Measurements from ENCODE around the gene SDHD. TPM values are rescaled to one million over a fixed set of nuclear protein-coding genes. Genes with fewer than 3 reads are reported as not detected.
"Not testable (repeated sequence)": the region's sequence is repeated elsewhere in the genome, so short reads cannot be mapped to it uniquely, and the experiment has no call there.

The SDHD gene
- total RNA-seq, 1 donor from 2014 or later, result 81.7 TPM

GRCh38 chr11:112073941-112074811, 12.5 kb upstream of the SDHD start, which contains the start of the genes NKAPD1 and PIH1D2:
NKAPD1 (plus strand) TSS chr11:112074299; CDS start chr11:112075575, 1,276 bp downstream.
PIH1D2 (minus strand) TSS chr11:112074017; CDS start chr11:112073174, 843 bp downstream.
- H3K36me3 Mint-ChIP-seq (ENCODE audit: low read depth), result peaks cover 24% of the 10 kb centered on the region
- peak within 1 kb of the TSS; percentile 94 for H3K4me3 Mint-ChIP-seq (ENCODE audit: low read depth)
- peak; percentile 75 for DNase-seq (ENCODE audit: low spot score)
- peak within 1 kb of the TSS; percentile 92 for H3K27ac Mint-ChIP-seq
- intact Hi-C loops (cut with micrococcal nuclease), result loop anchor here (1.0 to 5.0 kb wide), 6 partner anchors 12 to 307 kb away; partner anchors contain the start of genes CFAP68, DLAT, FDXACB1 and PPP2R1B
- peaks cover 8% of the 10 kb centered on the region for H3K27me3 Mint-ChIP-seq (ENCODE audit: low read depth)
- peaks cover 23% of the 10 kb centered on the region for H3K4me1 Mint-ChIP-seq (ENCODE audit: low read depth)
- no peaks in the 10 kb centered on the region for H3K9me3 Mint-ChIP-seq

- no peak for DNase-seq (ENCODE audit: low spot score)
- Mint-ChIP-seq H3K4me1 (ENCODE audit: low read depth) (peaks cover 32% of the 10 kb centered on the region), H3K4me3 (ENCODE audit: low read depth) (no peak overlapping the region), H3K27me3 (ENCODE audit: low read depth) (no peaks in the 10 kb centered on the region), H3K9me3 (no peaks in the 10 kb centered on the region), H3K36me3 (ENCODE audit: low read depth) (peaks cover 80% of the 10 kb centered on the region), H3K27ac (peak overlapping the region; percentile 74)
- intact Hi-C loops (cut with micrococcal nuclease), result loop anchor here (2.0 to 10.0 kb wide), 3 partner anchors 26 to 478 kb away; partner anchors contain the start of genes DIXDC1 and SIK2
Observed at GRCh38 chr11:112082729-112083128, 3.9 kb upstream of the SDHD start.

GRCh38 chr11:112085822-112086421, 751 bp upstream of the SDHD start:
- H3K4me1 Mint-ChIP-seq (ENCODE audit: low read depth), result peaks cover 51% of the 10 kb centered on the region
- intact Hi-C loops (cut with micrococcal nuclease), result loop anchor here (1.0 to 10.0 kb wide), 6 partner anchors 12 to 481 kb away; partner anchors contain the start of genes ALG9, CFAP68, DLAT and FDXACB1
- peak overlapping the region; percentile 91 for H3K27ac Mint-ChIP-seq
- H3K9me3 Mint-ChIP-seq, result no peaks in the 10 kb centered on the region
- peak overlapping the region; percentile 99 for H3K4me3 Mint-ChIP-seq (ENCODE audit: low read depth)
- H3K27me3 Mint-ChIP-seq (ENCODE audit: low read depth), result no peaks in the 10 kb centered on the region
- DNase-seq (ENCODE audit: low spot score), result no peak
- H3K36me3 Mint-ChIP-seq (ENCODE audit: low read depth), result peaks cover 88% of the 10 kb centered on the region

- Mint-ChIP-seq H3K4me1 (ENCODE audit: low read depth) (peaks cover 50% of the 10 kb centered on the region), H3K9me3 (no peaks in the 10 kb centered on the region), H3K4me3 (ENCODE audit: low read depth) (peak overlapping the region; percentile 99), H3K27me3 (ENCODE audit: low read depth) (no peaks in the 10 kb centered on the region), H3K36me3 (ENCODE audit: low read depth) (peaks cover 94% of the 10 kb centered on the region), H3K27ac (peak overlapping the region; percentile 91)
- DNase-seq (ENCODE audit: low spot score), result no peak
- intact Hi-C loops (cut with micrococcal nuclease), result loop anchor here (2.0 to 10.0 kb wide), 3 partner anchors 62 to 482 kb away; partner anchors contain the start of genes ALG9, DLAT and SIK2
Observed at GRCh38 chr11:112087212-112087611, 539 bp downstream of the SDHD start.

GRCh38 chr11:112095302-112095701, 8.6 kb downstream of the SDHD start:
- H3K9me3 Mint-ChIP-seq; H3K4me3 Mint-ChIP-seq (ENCODE audit: low read depth); H3K4me1 Mint-ChIP-seq (ENCODE audit: low read depth); DNase-seq (ENCODE audit: low spot score); H3K27me3 Mint-ChIP-seq (ENCODE audit: low read depth); H3K27ac Mint-ChIP-seq; intact Hi-C loops (cut with micrococcal nuclease): not testable (repeated sequence)
- peaks cover 39% of the 10 kb centered on the region for H3K36me3 Mint-ChIP-seq (ENCODE audit: low read depth)

GRCh38 chr11:112096194-112096593, 9.5 kb downstream of the SDHD start:
- H3K4me3 Mint-ChIP-seq (ENCODE audit: low read depth), result no peak overlapping the region
- H3K9me3 Mint-ChIP-seq, result no peaks in the 10 kb centered on the region
- intact Hi-C loops (cut with micrococcal nuclease), result no loop called here
- H3K27ac Mint-ChIP-seq, result no peak overlapping the region
- peaks cover 2% of the 10 kb centered on the region for H3K4me1 Mint-ChIP-seq (ENCODE audit: low read depth)
- no peak for DNase-seq (ENCODE audit: low spot score)
- peaks cover 32% of the 10 kb centered on the region for H3K36me3 Mint-ChIP-seq (ENCODE audit: low read depth)
- H3K27me3 Mint-ChIP-seq (ENCODE audit: low read depth), result no peaks in the 10 kb centered on the region

- Mint-ChIP-seq H3K4me1 (ENCODE audit: low read depth) (no peaks in the 10 kb centered on the region), H3K36me3 (ENCODE audit: low read depth) (peaks cover 17% of the 10 kb centered on the region), H3K27me3 (ENCODE audit: low read depth) (no peaks in the 10 kb centered on the region), H3K27ac (no peak overlapping the region), H3K9me3 (no peaks in the 10 kb centered on the region), H3K4me3 (ENCODE audit: low read depth) (no peak overlapping the region)
- intact Hi-C loops (cut with micrococcal nuclease), result no loop called here
- DNase-seq (ENCODE audit: low spot score), result no peak
Observed at GRCh38 chr11:112097734-112098528, 11.3 kb downstream of the SDHD start.

- Mint-ChIP-seq H3K27ac (no peak overlapping the region), H3K36me3 (ENCODE audit: low read depth) (peaks cover 9% of the 10 kb centered on the region)
- intact Hi-C loops (cut with micrococcal nuclease), result no loop called here
Observed at GRCh38 chr11:112100462-112100861, 13.8 kb downstream of the SDHD start.

GRCh38 chr11:112103446-112103845, 16.8 kb downstream of the SDHD start:
- no peaks in the 10 kb centered on the region for H3K9me3 Mint-ChIP-seq
- no peaks in the 10 kb centered on the region for H3K36me3 Mint-ChIP-seq (ENCODE audit: low read depth)
- no peaks in the 10 kb centered on the region for H3K4me1 Mint-ChIP-seq (ENCODE audit: low read depth)
- intact Hi-C loops (cut with micrococcal nuclease), result no loop called here
- H3K27me3 Mint-ChIP-seq (ENCODE audit: low read depth), result no peaks in the 10 kb centered on the region
- no peak for DNase-seq (ENCODE audit: low spot score)
- no peak overlapping the region for H3K4me3 Mint-ChIP-seq (ENCODE audit: low read depth)
- no peak overlapping the region for H3K27ac Mint-ChIP-seq

More at GRCh38 chr11:112100462-112100861, 13.8 kb downstream of the SDHD start:
- Mint-ChIP-seq H3K9me3 (no peaks in the 10 kb centered on the region), H3K4me1 (ENCODE audit: low read depth) (no peaks in the 10 kb centered on the region), H3K4me3 (ENCODE audit: low read depth) (no peak overlapping the region), H3K27me3 (ENCODE audit: low read depth) (no peaks in the 10 kb centered on the region)
- DNase-seq (ENCODE audit: low spot score), result no peak

GRCh38 chr11:112106070-112106469, 19.4 kb downstream of the SDHD start:
- Mint-ChIP-seq H3K36me3 (ENCODE audit: low read depth) (no peaks in the 10 kb centered on the region), H3K27ac (no peak overlapping the region), H3K27me3 (ENCODE audit: low read depth) (no peaks in the 10 kb centered on the region), H3K4me1 (ENCODE audit: low read depth) (no peaks in the 10 kb centered on the region), H3K4me3 (ENCODE audit: low read depth) (no peak overlapping the region), H3K9me3 (no peaks in the 10 kb centered on the region)
- intact Hi-C loops (cut with micrococcal nuclease), result no loop called here
- DNase-seq (ENCODE audit: low spot score), result no peak

- no peaks in the 10 kb centered on the region for H3K36me3 Mint-ChIP-seq (ENCODE audit: low read depth)
Observed at GRCh38 chr11:112113539-112114457, 27.1 kb downstream of the SDHD start.

More at GRCh38 chr11:112113539-112114457, 27.1 kb downstream of the SDHD start:
- Mint-ChIP-seq H3K4me1 (ENCODE audit: low read depth) (peaks cover 9% of the 10 kb centered on the region), H3K27ac (no peak overlapping the region), H3K27me3 (ENCODE audit: low read depth) (no peaks in the 10 kb centered on the region), H3K4me3 (ENCODE audit: low read depth) (no peak overlapping the region), H3K9me3 (no peaks in the 10 kb centered on the region)
- intact Hi-C loops (cut with micrococcal nuclease), result loop anchor here (1.0 to 2.0 kb wide), 2 partner anchors 61 to 167 kb away; partner anchors contain the start of gene BCO2
- no peak for DNase-seq (ENCODE audit: low spot score)

Data from activated T-helper 2 cell treated with anti-CD3 and anti-CD28 coated beads, Interferon-gamma antibody, Interleukin-2, Interleukin-4, amounts not matched to agents 10 μg/mL and 5 μg/mL and 100 μg/mL, durations not matched to agents 14 hours and 24 hours and 36 hours (primary cell).